Measurements from ENCODE around the gene SYNPO2.

DNA sequence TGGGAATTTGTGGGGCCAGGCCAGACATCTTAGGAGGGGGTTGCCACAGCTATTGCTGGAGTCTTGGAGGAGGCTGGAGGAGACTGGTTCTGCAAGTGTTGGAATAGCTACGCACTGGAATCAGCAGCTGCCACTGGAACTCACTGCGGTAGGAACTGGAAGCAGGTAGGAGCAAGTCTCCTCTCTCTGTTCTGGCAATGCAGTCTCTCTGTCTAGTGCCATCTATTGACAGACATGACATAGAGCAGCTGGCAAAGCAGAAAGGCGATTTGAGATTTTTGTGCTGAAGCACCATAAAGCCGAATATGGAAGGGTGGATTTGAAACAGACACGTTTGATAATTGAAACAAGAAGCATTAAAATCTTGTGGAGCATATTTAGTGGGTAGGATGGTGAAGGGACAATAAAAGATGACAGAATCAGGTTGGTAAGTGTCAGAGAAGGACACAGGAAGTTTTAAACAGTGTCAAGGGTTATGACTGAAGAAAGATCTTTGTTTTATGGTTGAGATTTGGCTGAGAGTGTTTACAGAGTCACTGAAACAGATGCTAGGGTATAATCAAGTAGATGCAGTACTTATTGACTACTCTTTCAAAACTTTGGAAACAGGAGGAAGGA, 23.5 kb upstream of the SYNPO2 start:
- TF ChIP-seq, protein P1, sequence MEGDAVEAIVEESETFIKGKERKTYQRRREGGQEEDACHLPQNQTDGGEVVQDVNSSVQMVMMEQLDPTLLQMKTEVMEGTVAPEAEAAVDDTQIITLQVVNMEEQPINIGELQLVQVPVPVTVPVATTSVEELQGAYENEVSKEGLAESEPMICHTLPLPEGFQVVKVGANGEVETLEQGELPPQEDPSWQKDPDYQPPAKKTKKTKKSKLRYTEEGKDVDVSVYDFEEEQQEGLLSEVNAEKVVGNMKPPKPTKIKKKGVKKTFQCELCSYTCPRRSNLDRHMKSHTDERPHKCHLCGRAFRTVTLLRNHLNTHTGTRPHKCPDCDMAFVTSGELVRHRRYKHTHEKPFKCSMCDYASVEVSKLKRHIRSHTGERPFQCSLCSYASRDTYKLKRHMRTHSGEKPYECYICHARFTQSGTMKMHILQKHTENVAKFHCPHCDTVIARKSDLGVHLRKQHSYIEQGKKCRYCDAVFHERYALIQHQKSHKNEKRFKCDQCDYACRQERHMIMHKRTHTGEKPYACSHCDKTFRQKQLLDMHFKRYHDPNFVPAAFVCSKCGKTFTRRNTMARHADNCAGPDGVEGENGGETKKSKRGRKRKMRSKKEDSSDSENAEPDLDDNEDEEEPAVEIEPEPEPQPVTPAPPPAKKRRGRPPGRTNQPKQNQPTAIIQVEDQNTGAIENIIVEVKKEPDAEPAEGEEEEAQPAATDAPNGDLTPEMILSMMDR (IDR thresholded peaks at IDR 0.05 in 4 of 5, conservative IDR thresholded peaks at IDR 0.05 in 1 of 5), result peak; percentile 13 to 66 (median 51)
- no peak for TF ChIP-seq POLR2A (IDR thresholded peaks at IDR 0.05)

All from gastrocnemius medialis (tissue), 4 donors.